Smooth muscle cell (in vitro differentiated cells): ENCODE data around the gene CASP5. TPM values are rescaled to one million over a fixed set of nuclear protein-coding genes. Genes with fewer than 3 reads are reported as not detected.

Source experiments
- DNase-seq: peaks from one replicate; lab custom pipeline; 2025; ENCODE audit not compliant: unreplicated experiment; lab: John Stamatoyannopoulos, UW
- H2AFZ ChIP-seq: fragments of 200-600 bp; sonication (generic); 2 replicates; pipeline ENCODE4 v1.6.0; 2016; ENCODE audit warnings: antibody characterized with exemption, low read depth, mild to moderate bottlenecking
- H3F3A ChIP-seq: fragments of 200-600 bp; sonication (generic); 2 replicates; pipeline ENCODE4 v1.6.0; 2017; ENCODE audit warnings: antibody characterized with exemption, low read depth
- H3K27ac ChIP-seq: fragments of 200-600 bp; sonication (generic); 2 replicates; pipeline ENCODE4 v1.5.1; 2016; ENCODE audit warnings: low read depth, mild to moderate bottlenecking
- H3K27me3 ChIP-seq: fragments of 200-600 bp; sonication (generic); 2 replicates; pipeline ENCODE4 v1.6.1; 2016; ENCODE audit warnings: low read depth, mild to moderate bottlenecking
- H3K36me3 ChIP-seq: fragments of 200-600 bp; sonication (generic); 2 replicates; pipeline ENCODE4 v1.5.1; 2016; ENCODE audit warnings: low read depth
- H3K4me1 ChIP-seq: fragments of 200-600 bp; sonication (generic); 2 replicates; pipeline ENCODE4 v1.5.1; 2016; ENCODE audit warnings: low read depth
- H3K4me2 ChIP-seq: fragments of 200-600 bp; sonication (generic); 2 replicates; pipeline ENCODE4 v1.6.0; 2016; ENCODE audit warnings: mild to moderate bottlenecking
- H3K4me3 ChIP-seq: fragments of 200-600 bp; sonication (generic); 2 replicates; pipeline ENCODE4 v1.5.1; 2016; ENCODE audit warnings: mild to moderate bottlenecking
- H3K79me2 ChIP-seq: fragments of 200-600 bp; sonication (generic); 2 replicates; pipeline ENCODE4 v1.6.0; 2016; ENCODE audit warnings: low read depth, mild to moderate bottlenecking
- H3K9ac ChIP-seq: fragments of 200-600 bp; sonication (generic); 2 replicates; pipeline ENCODE4 v1.6.0; 2016; ENCODE audit warnings: low read depth
- H3K9me3 ChIP-seq: fragments of 200-600 bp; sonication (generic); replicated peaks from 2 replicates; pipeline ENCODE4 v1.5.1; 2016; ENCODE audit warnings: low read depth
- H4K20me1 ChIP-seq: fragments of 200-600 bp; sonication (generic); 2 replicates; pipeline ENCODE4 v1.6.0; 2016; ENCODE audit warnings: low read depth
- CTCF ChIP-seq: fragments of 200-600 bp; sonication (generic); IDR thresholded peaks from 2 replicates; pipeline ENCODE4 v1.5.1; 2017; ENCODE audit warnings: borderline replicate concordance, mild to moderate bottlenecking, antibody characterized with exemption; ENCODE audit not compliant: insufficient read depth, poor library complexity, severe bottlenecking
- WGBS: methylation state at CpG from one replicate; pipeline ENCODE4 v1.1.7; 2016; ENCODE audit warnings: low lambda C conversion rate; 5-methylcytosine and 5-hydroxymethylcytosine counted together
- polyA plus RNA-seq: library from polyadenylated mRNA; unstranded; fragments of >200 nt; fragmentation: Nextera tagmentation; extraction: Ambion mirVana; gene quantifications from 2 replicates; pipeline ENCODE4 v1.2.1, GENCODE V29; 2016
- total RNA-seq: library from RNA; depleted of rRNA; stranded (reverse); fragments of >200 nt; gene quantifications from 2 replicates; pipeline ENCODE4 v1.2.3, GENCODE V29; 2014

CASP5 gene
- total and polyA plus RNA-seq, 2 experiments from 2014 or later = not detected

- no peaks in the 10 kb centered on the region for H3K27me3 ChIP-seq
- no peak overlapping the region for H3K4me3 ChIP-seq
- H3K79me2 ChIP-seq = no peaks in the 10 kb centered on the region
- no peak overlapping the region for H3K4me2 ChIP-seq
- H4K20me1 ChIP-seq = no peaks in the 10 kb centered on the region
- H3F3A ChIP-seq = no peaks in the 10 kb centered on the region
- no peaks in the 10 kb centered on the region for H3K36me3 ChIP-seq
- no peak overlapping the region for H2AFZ ChIP-seq
- no peak overlapping the region for H3K9ac ChIP-seq
- H3K27ac ChIP-seq = no peak overlapping the region
- no peak for DNase-seq
- TF ChIP-seq CTCF = no peak
- no peaks in the 10 kb centered on the region for H3K4me1 ChIP-seq
- H3K9me3 ChIP-seq = no peaks in the 10 kb centered on the region
These were observed 66.4 kb downstream of the CASP5 start for GRCh38 chr11:104956528-104956927.

GRCh38 chr11:104946907-104947306 lies 76.1 kb downstream of the CASP5 start:
- no peaks in the 10 kb centered on the region for H3K4me1 ChIP-seq
- DNase-seq = no peak

More at GRCh38 chr11:104946907-104947306, 76.1 kb downstream of the CASP5 start:
- Histone ChIP-seq H3K27ac (no peak overlapping the region), H3F3A (no peaks in the 10 kb centered on the region), H3K4me3 (no peak overlapping the region), H3K79me2 (no peaks in the 10 kb centered on the region), H2AFZ (no peak overlapping the region), H3K9ac (no peak overlapping the region), H3K4me2 (no peak overlapping the region), H4K20me1 (no peaks in the 10 kb centered on the region), H3K27me3 (no peaks in the 10 kb centered on the region), H3K9me3 (no peaks in the 10 kb centered on the region), H3K36me3 (peaks cover 4% of the 10 kb centered on the region)
- peak; percentile 51 for TF ChIP-seq CTCF
- WGBS = 33% methylated on average over 2 of the region's 2 CpGs

Other genes starting within 250 kb of the CASP5 start
- not detected in 2 replicates for gene CASP12, start 124.7 kb downstream of the CASP5 start, total RNA-seq
- gene CASP12, start 124.7 kb downstream of the CASP5 start, polyA plus RNA-seq = 0.23 TPM in 1 of 2 replicates, not detected in the other
- 28.0 and 36.3 TPM in 2 replicates for gene CASP4, start 54.6 kb downstream of the CASP5 start, total RNA-seq
- gene CASP4, start 54.6 kb downstream of the CASP5 start, polyA plus RNA-seq = 8.8 and 12.4 TPM in 2 replicates
- gene CASP1, start 12.0 kb upstream of the CASP5 start, total RNA-seq = 0.90 TPM in 1 of 2 replicates, not detected in the other
- 1.2 TPM in 1 of 2 replicates, not detected in the other for gene CASP1, start 12.0 kb upstream of the CASP5 start, polyA plus RNA-seq
- 1.3 and 3.7 TPM in 2 replicates for gene CARD16, start 22.2 kb upstream of the CASP5 start, total RNA-seq
- gene CARD16, start 22.2 kb upstream of the CASP5 start, polyA plus RNA-seq = 5.5 and 12.7 TPM in 2 replicates
- gene CARD18, start 116.6 kb upstream of the CASP5 start, total RNA-seq = not detected in 2 replicates
- gene CARD18, start 116.6 kb upstream of the CASP5 start, polyA plus RNA-seq = not detected in 2 replicates